ENCODE data around the gene F11R.
"Not testable (repeated sequence)": the region's sequence is repeated elsewhere in the genome, so short reads cannot be mapped to it uniquely, and the experiment has no call there.

Gene F11R

DNA sequence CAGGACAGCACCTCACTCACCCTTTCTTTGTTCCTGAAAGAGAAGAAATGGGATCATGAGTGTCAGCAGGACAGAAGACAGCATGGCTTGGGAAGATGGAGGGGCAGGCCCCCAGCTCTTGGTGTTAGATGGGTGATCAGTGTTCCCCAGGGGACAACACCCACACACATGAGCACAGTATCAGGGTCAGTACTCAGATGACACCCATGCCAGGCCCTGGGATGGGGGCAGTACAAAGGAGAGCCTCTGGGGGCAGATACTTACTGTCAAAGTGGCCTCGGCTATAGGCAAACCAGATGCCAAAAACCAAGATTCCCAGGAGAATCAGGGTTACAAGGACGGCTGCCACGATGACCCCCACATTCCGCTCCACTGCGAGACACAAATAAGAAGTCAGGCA lies 21.6 kb downstream of the F11R start:
- ChIA-PET CTCF (interaction anchor here (1.0 to 11.3 kb wide), 6 partner anchors 9 to 139 kb away, joined by 3 to 147 read pairs (median 5); partner anchors contain the start of genes DEDD and KLHDC9), POLR2A (no interaction called here)
- DNase-seq (ENCODE audit: low read depth, low spot score): no peak
- TF ChIP-seq, protein P1, sequence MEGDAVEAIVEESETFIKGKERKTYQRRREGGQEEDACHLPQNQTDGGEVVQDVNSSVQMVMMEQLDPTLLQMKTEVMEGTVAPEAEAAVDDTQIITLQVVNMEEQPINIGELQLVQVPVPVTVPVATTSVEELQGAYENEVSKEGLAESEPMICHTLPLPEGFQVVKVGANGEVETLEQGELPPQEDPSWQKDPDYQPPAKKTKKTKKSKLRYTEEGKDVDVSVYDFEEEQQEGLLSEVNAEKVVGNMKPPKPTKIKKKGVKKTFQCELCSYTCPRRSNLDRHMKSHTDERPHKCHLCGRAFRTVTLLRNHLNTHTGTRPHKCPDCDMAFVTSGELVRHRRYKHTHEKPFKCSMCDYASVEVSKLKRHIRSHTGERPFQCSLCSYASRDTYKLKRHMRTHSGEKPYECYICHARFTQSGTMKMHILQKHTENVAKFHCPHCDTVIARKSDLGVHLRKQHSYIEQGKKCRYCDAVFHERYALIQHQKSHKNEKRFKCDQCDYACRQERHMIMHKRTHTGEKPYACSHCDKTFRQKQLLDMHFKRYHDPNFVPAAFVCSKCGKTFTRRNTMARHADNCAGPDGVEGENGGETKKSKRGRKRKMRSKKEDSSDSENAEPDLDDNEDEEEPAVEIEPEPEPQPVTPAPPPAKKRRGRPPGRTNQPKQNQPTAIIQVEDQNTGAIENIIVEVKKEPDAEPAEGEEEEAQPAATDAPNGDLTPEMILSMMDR (IDR thresholded peaks at IDR 0.05; ENCODE audit: insufficient read depth, low read length, missing control alignments): no peak
- no peak overlapping the region for H3K4me3 ChIP-seq (ENCODE audit: low read depth, low read length)

DNA sequence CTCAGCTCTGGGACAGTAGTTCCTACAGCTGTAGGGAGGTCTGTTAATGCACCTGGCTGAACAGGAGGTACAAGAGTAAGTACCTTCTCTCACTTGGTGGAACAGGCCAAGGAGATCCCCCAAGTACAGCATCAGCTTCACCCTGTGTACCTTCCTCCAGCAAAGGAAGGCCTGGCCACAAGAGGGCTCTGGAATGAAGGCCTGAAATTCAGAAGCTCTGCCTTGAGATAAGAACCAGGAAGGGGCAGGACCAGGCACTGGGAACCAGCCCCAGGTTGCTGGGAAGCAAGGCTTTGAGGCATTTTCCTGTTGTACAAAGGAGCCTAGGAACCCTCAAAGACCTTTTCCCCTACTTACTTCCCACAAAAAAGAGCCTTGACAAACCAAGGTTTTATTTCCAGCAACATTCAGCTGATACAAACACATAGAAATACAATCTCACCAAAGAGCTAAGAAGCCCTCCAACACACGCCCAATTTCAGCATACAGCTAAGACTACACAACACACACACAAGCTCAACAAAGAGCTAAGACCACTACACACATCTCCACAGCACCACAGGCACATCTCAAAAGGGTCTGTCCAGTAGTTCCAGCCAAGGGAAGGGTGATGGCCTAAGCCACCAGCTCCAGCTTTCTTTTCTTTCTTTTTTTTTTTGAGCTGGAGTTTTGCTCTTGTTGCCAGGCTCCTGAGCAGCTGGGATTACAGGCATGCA lies 23.5 kb downstream of the F11R start:
- ChIA-PET CTCF (interaction anchor here (0.6 to 11.3 kb wide), 27 partner anchors 8 to 385 kb away, joined by 3 to 147 read pairs (median 5); partner anchors contain the start of genes DEDD, F11R, KLHDC9 and NECTIN4), POLR2A (no interaction called here)
- no peak for DNase-seq (ENCODE audit: low read depth, low spot score)
- TF ChIP-seq, protein P1 (IDR thresholded peaks at IDR 0.05; ENCODE audit: insufficient read depth, low read length, missing control alignments): peak; percentile 68
- no peak overlapping the region for H3K4me3 ChIP-seq (ENCODE audit: low read depth, low read length)

DNA sequence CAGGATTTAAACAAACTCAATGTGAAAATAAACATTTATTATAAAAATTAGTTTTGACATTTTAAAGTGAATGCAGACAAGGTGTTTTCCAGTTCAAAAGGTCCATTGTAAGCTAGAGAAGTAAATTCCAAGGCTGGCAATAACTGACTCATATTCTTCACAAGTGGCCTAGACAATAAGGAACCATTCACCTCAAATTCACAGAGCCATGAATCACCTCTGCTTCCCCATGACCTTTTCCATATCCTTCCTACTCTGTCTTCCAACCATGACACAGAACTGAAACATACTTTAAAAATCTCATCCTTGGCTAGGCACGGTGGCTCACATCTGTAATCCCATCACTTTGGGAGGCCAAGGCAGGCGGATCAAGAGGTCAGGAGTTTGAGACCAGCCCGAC lies 24.8 kb downstream of the F11R start:
- CTCF ChIA-PET: interaction anchor here (0.8 to 11.3 kb wide), 12 partner anchors 8 to 386 kb away, joined by 3 to 147 read pairs (median 6); partner anchors contain the start of genes DEDD, KLHDC9 and USF1
- no peak overlapping the region for H3K4me3 ChIP-seq (ENCODE audit: low read depth, low read length)
- no peak for DNase-seq (ENCODE audit: low read depth, low spot score)
- POLR2A ChIA-PET: no interaction called here
- TF ChIP-seq, protein P1 (IDR thresholded peaks at IDR 0.05; ENCODE audit: insufficient read depth, low read length, missing control alignments): no peak

DNA sequence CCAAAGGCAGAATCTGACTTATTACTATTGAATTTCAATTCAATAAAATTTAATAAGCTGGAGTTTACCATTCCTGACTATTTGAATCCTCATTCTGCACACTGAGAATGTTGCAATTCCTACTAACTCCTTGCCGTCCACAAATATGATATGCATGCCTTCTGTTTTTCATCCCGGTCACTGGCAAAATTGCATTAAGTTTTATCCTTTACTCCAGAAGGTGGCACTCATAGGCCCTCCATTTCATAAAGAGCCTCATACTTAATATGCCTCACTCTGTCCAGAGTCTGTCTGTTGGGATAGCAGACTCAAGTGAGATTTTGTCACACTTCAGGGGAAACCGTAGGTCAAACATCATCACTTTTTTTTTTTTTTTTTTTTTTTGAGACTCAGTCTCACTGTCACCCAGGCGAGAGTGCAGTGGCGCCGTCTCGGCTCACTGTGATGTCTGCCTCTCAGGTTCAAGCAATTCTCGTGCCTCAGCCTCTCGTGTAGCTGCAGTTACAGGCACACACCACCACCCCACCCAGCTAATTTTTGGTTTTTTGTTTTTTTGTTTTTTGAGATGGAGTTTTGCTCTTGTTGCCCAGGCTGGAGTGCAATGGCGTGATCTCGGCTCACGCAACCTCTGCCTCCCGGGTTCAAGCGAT lies 27.3 kb downstream of the F11R start:
- POLR2A ChIA-PET: no interaction called here
- TF ChIP-seq, protein P1 (IDR thresholded peaks at IDR 0.05; ENCODE audit: insufficient read depth, low read length, missing control alignments): peak; percentile 33
- no peak overlapping the region for H3K4me3 ChIP-seq (ENCODE audit: low read depth, low read length)
- peak; percentile 68 for DNase-seq (ENCODE audit: low read depth, low spot score)
- CTCF ChIA-PET: interaction anchor here (0.5 to 11.3 kb wide), 9 partner anchors 9 to 145 kb away, joined by 3 to 147 read pairs (median 6); partner anchors contain the start of genes DEDD, KLHDC9, NIT1 and PFDN2

DNA sequence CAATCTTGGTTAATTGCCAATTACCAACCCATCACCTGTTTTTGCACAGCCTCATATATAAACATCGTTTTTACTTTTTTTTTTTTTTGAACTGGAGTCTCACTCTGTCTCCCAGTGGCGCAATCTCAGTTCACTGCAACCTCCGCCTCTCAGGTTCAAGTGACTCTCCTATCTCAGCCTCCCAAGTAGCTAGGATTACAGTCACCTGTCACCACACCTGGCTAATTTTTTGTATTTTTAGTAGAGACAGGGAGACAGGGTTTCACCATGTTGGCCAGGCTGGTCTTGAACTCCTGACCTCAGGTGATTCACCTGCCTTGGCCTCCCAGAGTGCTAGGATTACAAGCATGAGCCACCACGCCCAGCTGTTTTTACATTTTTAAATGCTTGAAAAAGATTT lies 28.9 kb downstream of the F11R start:
- DNase-seq (ENCODE audit: low read depth, low spot score); POLR2A ChIA-PET; H3K4me3 ChIP-seq (ENCODE audit: low read depth, low read length): not testable (repeated sequence)
- CTCF ChIA-PET: interaction anchor here (0.8 to 11.3 kb wide), 7 partner anchors 13 to 267 kb away, joined by 3 to 147 read pairs (median 4); partner anchors contain the start of genes DEDD and KLHDC9

DNA sequence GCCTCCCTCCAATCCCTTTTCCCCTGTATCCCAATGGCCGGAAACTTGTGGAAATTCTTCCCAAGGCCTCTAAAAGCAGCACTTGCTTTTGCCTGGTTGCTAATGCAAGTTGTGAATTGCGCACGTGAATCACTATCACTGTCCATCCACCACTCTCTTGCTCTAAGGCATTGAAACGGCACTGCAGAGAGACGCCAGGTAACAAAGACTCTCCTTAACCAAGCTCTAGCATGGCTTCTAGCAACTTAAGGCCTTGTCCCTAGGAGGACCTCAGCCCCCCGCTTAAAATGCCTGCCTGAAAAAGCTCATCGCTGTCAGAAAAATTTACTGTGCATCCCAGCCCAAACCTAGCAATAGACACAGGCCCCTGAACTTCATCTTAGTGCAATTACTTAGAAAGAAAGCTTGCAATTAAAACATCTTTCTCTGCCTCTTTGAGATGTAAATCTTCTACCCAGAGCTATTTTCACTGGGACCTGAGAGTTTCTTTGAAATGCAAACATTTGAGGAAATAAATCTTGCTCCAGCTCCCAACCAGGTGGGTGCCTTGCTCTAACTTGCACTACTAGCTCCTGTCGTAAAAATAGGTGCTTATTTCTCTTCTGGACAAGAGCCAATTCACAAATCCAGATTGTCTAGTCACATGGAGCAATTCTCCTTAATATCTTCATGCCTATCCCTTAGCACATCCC lies 33.4 kb downstream of the F11R start:
- H3K4me3 ChIP-seq (ENCODE audit: low read depth, low read length): no peak overlapping the region
- CTCF ChIA-PET: interaction anchor here (0.6 to 3.6 kb wide), 7 partner anchors 9 to 307 kb away, joined by 3 to 20 read pairs (median 4); no protein-coding TSS in a partner anchor
- TF ChIP-seq, protein P1 (IDR thresholded peaks at IDR 0.05; ENCODE audit: insufficient read depth, low read length, missing control alignments): no peak
- POLR2A ChIA-PET: no interaction called here
- DNase-seq (ENCODE audit: low read depth, low spot score): no peak
